ENCODE results near the gene ICOS. TPM values are rescaled to one million over a fixed set of nuclear protein-coding genes. Genes with fewer than 3 reads are reported as not detected.

ICOS gene
- total and polyA plus RNA-seq, 2 donors (not counting 3 experiments of a cell fraction or from before 2014, with no cell fraction given): not detected

- FAIRE-seq (no peak), DNase-seq (ENCODE audit: low read depth, low spot score) (no peak)
- dilution Hi-C loops (cut with MboI; ENCODE audit: extremely low pct_ligation_motif_present, low sequenced_read_pairs) (no loop called here), intact Hi-C loops (cut with micrococcal nuclease) (no loop called here)
- Histone ChIP-seq H3K4me2 (ENCODE audit: insufficient read depth, low read length) (no peak overlapping the region), H3K27me3 (ENCODE audit: control insufficient read depth in 2 of 2, insufficient read depth in 2 of 2, low read length in 2 of 2) (peaks cover 7 to 14% of the 10 kb centered on the region in 2 experiments), H3K9me1 (replicated peaks; ENCODE audit: control insufficient read depth, extremely low read depth, insufficient read depth, low read length) (no peaks in the 10 kb centered on the region), H3K9ac (replicated peaks; ENCODE audit: extremely low read depth, insufficient read depth, low read length) (no peak overlapping the region), H3K27ac (ENCODE audit: insufficient read depth, low read depth, low read length) (no peak overlapping the region), H3K9me3 (replicated peaks; ENCODE audit: control insufficient read depth, insufficient read depth, low read length) (no peaks in the 10 kb centered on the region), H3K36me3 (ENCODE audit: control insufficient read depth in 2 of 2, extremely low read depth in 1 of 2, insufficient read depth in 2 of 2, low read length in 2 of 2) (no peaks in the 10 kb centered on the region), H2AFZ (ENCODE audit: low read depth, low read length) (no peak overlapping the region), H4K20me1 (replicated peaks; ENCODE audit: control insufficient read depth, extremely low read depth, insufficient read depth, low read length) (no peaks in the 10 kb centered on the region), H3K79me2 (ENCODE audit: control insufficient read depth, insufficient read depth, low read length) (no peaks in the 10 kb centered on the region), H3K4me3 (replicated peaks in 1 of 3; ENCODE audit: insufficient read depth in 1 of 3, low read depth in 1 of 3, low read length in 3 of 3) (no peak overlapping the region), H3K4me1 (ENCODE audit: control insufficient read depth, extremely low read depth, insufficient read depth, low read length) (no peaks in the 10 kb centered on the region)
- POLR2A ChIA-PET: no interaction called here
- CTCF ChIA-PET: no interaction called here
- TF ChIP-seq POLR2A (IDR thresholded peaks at IDR 0.05; ENCODE audit: low read depth, low read length): no peak
- TF ChIP-seq POLR2AphosphoS5 (IDR thresholded peaks at IDR 0.05; ENCODE audit: insufficient read depth, low read depth, low read length): no peak
- TF ChIP-seq, protein P1, sequence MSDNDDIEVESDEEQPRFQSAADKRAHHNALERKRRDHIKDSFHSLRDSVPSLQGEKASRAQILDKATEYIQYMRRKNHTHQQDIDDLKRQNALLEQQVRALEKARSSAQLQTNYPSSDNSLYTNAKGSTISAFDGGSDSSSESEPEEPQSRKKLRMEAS (IDR thresholded peaks at IDR 0.05; ENCODE audit: insufficient read depth, insufficient read length): no peak
- no peak for TF ChIP-seq CTCF (IDR thresholded peaks at IDR 0.05; ENCODE audit: extremely low read depth in 1 of 2, insufficient read depth in 1 of 2, low read depth in 1 of 2, low read length in 2 of 2)
- TF ChIP-seq EZH2 (IDR thresholded peaks at IDR 0.05; ENCODE audit: borderline replicate concordance, low read depth, low read length, severe bottlenecking): no peak
- TF ChIP-seq MYC (IDR thresholded peaks at IDR 0.05; ENCODE audit: low read depth, low read length): no peak
- no peak for TF ChIP-seq GATA2 (IDR thresholded peaks at IDR 0.05; ENCODE audit: insufficient read depth, insufficient read length, low read depth, low read length)
- no peak for TF ChIP-seq FOS (IDR thresholded peaks at IDR 0.05; ENCODE audit: borderline replicate concordance, insufficient read depth, low read length)
- TF ChIP-seq JUN (IDR thresholded peaks at IDR 0.05; ENCODE audit: borderline replicate concordance, insufficient read depth, insufficient read length, low read depth): no peak
- BruUV-seq (replicated peaks): no TSS peak
Measured at GRCh38 chr2:203893401-203893800, 43.2 kb upstream of the ICOS start.
